Esophagus muscularis mucosa (tissue), 4 donors: ENCODE data around the gene PLD1.

Source experiments
- EP300 ChIP-seq: sonication (generic); formaldehyde crosslinking; IDR thresholded peaks from one replicate; pipeline ENCODE4 v1.6.1; 2017; ENCODE audit warnings: antibody characterized with exemption
- POLR2A ChIP-seq: fragments of 450-650 bp; IDR thresholded peaks from one replicate; pipeline ENCODE4 v1.6.1; 2017; ENCODE audit warnings: antibody characterized with exemption, moderate library complexity, mild to moderate bottlenecking, low read depth
- TF ChIP-seq, protein P1 (sequence below), 3 experiments: fragments of 200-600 bp in 2 of 3; fragments of 450-650 bp in 1 of 3; sonication (generic) in 2 of 3; IDR thresholded peaks; one replicate each; pipeline ENCODE4 v1.5.1; 2017 to 2019; ENCODE audit warnings: antibody characterized with exemption in 3 of 3, mild to moderate bottlenecking in 2 of 3, moderate library complexity in 1 of 3

DNA sequence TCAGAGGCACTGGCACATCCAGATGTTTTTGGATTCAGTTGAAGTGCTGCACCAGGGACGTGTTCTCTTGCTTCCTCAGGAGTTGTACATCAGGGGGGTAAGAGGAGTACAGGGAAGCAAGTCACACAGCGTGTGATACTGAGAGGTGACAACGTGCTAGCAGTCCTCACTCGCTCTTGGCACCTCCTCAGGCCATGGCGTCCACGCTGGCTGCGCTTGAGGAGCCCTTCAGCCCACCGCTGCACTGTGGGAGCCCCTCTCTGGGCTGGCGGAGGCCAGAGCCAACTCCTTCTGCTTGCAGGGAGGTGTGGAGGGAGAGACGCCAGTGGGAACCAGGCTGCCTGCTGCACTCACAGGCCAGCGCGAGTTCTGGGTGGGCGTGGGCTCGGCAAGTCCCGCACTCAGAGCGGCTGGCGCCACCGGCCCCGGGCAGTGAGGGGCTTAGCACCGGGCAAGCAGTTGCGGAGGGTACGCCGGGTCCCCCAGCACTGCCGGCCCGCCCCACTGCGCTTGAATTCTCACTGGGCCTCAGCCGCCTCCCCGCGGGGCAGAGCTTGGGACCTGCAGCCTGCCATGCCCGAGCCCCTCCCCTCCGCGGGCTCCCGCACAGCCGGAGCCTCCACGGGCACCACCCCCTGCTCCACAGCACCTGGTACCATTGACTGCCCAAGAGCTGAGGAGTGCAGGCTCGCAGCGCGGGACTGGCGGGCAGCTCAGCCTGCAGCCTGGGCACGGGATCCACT lies 64.5 kb downstream of the PLD1 start:
- TF ChIP-seq EP300 (no peak), POLR2A (no peak)
- TF ChIP-seq, protein P1, sequence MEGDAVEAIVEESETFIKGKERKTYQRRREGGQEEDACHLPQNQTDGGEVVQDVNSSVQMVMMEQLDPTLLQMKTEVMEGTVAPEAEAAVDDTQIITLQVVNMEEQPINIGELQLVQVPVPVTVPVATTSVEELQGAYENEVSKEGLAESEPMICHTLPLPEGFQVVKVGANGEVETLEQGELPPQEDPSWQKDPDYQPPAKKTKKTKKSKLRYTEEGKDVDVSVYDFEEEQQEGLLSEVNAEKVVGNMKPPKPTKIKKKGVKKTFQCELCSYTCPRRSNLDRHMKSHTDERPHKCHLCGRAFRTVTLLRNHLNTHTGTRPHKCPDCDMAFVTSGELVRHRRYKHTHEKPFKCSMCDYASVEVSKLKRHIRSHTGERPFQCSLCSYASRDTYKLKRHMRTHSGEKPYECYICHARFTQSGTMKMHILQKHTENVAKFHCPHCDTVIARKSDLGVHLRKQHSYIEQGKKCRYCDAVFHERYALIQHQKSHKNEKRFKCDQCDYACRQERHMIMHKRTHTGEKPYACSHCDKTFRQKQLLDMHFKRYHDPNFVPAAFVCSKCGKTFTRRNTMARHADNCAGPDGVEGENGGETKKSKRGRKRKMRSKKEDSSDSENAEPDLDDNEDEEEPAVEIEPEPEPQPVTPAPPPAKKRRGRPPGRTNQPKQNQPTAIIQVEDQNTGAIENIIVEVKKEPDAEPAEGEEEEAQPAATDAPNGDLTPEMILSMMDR (IDR thresholded peaks at IDR 0.05) = no peak
